8988T (cell line): ENCODE data around the gene SSU72.
"Not testable (repeated sequence)": the region's sequence is repeated elsewhere in the genome, so short reads cannot be mapped to it uniquely, and the experiment has no call there.

Experiments used
- DNase-seq: peaks from one replicate; pipeline ENCODE4 v3.0.0; 2011

Gene SSU72

DNA sequence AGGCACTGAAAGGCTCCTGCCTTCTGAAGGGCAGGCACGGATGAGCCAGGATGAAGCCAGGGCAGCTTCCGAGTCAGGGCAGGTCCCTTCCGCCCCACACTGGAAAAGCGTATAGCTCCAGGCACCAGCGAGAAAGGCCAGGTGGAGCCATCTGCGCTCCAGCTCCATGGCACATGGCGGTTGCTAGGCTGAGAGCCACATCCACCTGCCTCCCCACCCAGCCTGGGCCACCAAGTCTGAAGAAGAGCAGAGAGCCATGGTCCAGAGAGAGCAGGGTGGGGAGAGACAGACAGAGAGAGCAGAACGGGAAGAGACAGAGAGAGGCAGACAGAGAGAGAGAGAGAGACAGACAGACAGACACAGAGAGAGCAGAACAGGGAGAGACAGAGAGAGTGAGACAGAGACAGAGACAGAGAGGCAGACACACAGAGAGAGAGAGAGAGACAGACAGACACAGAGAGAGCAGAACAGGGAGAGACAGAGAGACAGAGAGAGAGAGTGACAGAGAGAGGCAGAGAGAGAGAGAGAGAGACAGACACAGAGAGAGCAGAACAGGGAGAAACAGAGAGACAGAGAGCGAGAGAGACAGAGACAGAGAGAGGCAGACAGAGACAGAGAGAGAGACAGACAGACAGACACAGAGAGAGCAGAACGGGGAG lies 20.1 kb upstream of the SSU72 start:
- DNase-seq: no peak

DNA sequence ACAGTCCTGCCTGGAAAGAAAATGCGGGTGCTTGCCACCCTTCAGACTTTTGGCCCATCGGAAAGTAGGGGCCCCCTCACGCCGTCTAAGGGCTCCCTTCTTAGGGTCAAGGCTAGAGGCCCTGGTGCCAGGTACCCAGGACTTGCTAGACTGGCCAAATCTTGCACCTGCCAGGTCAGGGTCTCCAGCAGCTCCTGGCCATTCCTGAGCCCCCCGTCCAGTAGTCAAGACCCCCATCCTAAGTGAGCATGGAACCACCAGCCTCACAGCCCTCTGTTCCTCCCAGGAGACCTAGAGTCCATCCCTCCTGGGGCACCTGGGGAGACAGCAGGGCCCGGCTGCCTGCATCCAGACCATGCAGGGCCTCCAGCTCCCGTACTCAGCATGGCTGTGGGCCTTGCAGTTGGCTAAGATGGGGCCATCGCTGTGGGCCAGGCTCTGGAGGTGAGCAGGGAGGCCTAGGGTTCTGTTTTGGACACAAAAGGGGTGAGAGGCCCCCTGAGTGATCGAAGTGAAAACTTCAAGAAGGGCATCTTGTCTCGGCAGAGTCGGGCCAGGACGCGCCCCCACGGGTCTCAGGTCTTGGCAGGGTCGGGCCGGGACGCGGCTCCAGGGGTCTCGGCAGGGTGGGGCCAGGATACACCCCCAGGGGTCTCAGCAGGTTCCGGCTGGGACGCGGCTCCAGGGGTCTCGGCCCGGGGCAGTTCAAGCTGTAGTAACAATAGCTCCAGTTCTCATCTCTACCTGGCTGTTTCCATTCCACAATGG lies 19.4 kb upstream of the SSU72 start:
- DNase-seq: no peak

DNA sequence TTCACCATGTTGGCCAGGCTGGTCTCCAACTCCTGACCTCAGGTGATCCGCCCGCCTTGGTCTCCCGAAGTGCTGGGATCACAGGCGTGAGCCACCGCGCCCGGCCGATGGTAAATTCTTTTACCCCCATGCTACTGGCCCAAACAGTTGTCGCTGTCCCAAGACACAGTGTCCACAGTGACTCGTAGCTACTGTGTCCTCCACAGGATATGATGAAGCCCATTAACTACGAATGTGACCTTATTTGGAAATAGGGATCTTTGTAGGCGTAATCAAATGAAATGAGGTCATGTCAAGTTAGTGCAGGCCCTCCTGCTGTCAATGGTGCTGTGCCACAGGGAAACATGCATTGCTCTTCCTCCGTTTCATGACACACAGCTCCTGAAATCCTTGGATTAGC lies 16.8 kb upstream of the SSU72 start:
- no peak for DNase-seq

DNA sequence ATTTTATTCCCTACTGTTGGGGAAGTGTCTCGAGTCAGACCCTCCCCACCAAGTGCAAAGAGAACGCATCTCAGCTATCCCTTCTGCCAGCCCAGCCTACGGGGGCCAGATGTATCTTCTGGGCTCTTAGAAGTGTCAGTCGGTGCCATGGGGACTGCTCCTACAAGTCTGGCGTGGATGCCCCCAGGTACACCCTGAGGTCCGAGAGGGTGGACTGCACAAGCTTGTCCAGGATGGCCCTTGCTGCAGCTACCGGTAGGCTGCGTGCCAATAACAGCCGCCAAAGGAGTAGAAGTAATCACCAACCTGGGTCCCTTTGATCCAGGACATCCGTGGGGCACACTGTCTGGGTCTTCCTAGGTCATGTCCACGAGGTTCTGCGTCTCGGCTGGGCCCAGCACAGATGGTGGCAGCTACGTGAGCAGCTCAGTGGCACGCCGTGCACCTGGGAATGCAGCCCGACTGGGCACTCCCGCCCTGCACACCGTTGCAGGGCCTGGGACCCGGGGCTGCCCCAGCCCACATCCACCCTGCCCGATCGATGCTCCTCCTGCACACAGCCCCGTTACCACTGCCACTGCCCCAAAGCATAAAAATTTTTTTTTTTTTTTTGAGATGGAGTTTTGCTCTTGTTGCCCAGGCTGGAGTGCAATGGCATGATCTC lies 8.8 kb upstream of the SSU72 start:
- no peak for DNase-seq

DNA sequence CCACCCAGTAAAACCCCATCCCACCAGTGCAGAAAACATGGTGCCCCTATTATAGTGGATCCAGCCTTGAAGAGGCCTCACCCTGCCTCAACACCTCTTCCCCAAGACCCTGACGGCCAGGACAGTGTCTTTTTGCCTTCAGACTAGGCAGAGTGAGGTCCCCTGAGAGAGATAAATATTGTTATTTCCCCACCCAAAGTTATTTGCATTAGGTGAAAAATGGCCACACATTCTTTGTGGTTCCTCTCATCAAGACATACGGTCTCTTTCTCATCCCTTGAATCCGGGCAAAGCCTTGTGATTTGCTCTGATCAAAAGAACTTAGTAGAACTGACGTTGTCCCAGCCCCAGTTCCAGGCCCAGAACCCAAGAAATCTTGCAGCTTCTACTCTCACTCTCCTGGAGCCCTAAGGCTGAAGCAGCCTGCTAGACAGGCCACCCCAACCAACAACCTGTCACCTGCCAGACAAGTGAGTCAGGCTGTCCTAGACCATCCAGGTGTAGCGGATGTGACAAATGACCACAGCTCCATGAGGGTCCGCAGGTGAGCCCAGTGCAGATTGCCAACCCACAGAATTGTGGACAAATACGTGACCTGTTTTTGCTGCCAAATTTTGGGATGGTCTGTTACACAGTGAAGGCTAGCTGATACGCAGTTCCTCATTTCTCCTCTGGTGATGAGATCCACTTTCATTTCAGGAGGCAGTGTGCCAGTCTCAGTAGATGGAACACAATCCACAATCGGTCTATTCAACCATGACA lies 8.1 kb upstream of the SSU72 start:
- no peak for DNase-seq

DNA sequence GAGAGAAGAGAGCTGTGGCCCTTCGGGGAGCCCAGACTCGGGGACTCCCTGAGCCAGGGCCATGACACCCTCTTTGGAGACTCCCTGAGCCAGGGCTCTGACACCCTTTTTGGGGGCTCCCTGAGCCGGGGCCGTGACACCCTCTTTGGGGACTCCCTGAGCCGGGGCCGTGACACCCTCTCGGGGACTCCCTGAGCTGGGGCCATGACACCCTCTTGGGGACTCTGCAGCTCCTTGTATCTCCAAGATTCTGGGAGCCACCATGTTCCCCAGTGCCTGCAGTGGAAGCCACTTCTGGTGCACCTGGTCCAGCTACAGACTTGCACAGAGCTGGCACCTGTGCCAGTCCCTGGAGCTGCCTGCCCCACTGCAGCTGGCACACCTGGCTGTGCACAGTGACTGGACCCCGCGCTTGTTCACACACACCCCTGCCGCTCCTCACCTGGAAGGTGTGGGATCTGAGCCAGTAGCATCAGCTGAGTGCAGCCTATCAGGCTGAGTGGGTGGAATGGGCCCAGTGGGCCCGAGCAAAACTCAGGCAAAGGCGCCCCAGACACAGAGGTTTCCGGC lies 3.8 kb upstream of the SSU72 start:
- no peak for DNase-seq

DNA sequence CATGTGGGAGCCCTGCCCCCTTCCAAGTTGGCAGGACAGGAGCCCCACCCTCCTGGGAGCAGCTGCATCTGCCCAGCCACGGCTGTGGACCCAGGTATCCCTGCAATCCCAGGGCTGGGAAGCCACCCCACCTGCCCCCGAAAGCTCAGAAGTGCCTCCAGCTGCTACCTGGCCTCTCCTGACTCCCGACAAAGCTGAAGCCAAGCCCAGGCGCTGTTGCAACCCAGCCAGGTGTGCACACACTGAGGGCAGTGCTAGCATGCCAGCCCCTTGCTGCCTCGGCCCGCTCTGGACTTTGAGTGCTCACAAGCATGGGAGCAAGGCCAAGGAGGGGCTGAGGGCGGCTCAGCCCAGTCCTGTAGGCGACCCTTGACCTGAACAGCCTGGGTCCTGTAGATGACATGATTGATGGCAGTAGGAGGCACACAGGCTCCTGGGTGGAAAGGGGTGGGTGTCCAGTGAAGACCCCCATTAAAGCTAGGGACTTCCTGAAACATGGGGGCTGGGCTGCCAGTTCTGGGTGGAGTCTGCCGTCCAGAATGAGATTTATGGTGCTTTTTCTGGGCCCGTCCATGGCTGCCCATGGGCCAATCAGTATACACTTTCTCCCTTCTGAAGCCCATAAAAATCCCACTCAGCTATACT lies 2.8 kb upstream of the SSU72 start:
- no peak for DNase-seq

DNA sequence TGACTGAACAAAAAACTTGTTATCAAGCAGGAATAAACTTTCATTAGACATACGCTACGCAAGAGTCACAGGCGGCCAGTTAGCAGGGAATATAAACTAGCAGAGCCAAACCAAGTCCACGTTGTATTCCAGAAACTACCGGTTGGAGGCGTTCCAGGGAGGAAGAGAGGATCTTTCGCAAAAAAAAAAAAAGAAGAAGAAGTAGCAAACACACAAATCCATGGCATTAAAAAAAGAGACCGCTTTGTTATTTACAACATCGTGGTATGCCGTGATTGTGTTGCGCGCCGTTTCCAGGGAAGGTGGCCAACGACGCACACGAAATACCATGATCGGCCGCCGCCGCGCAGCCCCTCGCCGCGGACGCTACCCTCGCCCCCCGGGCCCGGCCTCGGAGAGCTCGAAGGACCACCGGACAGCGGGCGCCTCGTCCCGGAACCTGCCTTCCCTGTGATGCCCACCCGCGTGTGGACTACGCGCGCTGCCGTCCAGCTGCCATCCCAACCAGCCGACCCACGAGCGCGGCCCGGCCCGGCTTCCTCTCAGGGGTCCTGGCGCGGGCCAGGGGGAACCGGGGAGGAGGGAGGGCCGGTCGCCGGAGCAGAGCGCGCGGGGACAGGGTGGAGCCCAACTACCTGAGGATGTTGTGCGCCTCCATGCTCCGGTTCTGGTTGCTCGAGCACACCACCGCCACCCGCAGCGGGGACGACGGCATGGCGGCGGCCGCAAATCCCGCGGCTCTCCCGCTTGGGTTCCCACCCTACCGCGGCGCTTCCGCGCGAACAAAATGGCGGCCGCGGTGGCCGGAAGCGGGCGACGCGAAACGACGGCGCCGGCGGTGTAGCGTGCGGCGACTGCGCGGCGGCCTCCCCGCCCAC lies 581 bp downstream of the SSU72 start:
- peak; percentile 72 for DNase-seq

DNA sequence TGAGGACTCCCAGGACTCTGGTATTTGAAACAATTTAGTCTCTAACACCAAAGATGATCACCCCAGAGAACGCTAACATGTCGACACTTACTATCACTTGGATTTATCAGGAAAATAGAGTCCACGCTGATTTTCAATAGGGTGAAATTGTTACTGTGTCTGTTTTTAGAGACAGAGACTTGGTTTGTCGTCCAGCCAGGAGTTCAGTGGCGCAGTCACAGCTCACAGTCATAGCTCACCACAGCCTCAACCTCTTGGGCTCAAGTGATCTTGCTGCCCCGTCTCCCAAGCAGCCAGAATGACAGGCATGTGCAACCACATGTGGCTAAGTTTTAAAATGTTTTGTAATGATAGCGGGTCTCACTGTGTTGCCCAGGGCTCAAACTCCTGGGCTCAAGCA lies 5.3 kb downstream of the SSU72 start:
- no peak for DNase-seq

DNA sequence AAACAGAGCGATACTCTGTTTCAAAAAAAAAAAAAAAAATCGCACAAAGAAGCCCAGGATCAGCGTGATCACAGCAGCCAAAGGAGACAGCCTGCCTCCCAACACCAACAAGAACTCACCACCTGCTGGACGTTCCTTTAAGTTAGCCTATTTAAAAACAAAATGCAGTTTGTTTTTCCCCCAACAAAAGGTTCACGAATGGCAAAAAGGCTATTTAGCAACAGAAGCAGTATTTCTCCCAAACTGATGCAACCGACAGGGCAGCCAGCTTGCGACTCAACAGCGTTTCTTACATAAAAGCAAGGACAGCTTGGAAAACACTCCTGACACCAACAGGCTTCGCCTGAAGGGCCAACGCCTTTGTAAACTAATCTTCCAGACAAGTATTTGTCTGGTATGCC lies 6.8 kb downstream of the SSU72 start:
- DNase-seq: no peak

DNA sequence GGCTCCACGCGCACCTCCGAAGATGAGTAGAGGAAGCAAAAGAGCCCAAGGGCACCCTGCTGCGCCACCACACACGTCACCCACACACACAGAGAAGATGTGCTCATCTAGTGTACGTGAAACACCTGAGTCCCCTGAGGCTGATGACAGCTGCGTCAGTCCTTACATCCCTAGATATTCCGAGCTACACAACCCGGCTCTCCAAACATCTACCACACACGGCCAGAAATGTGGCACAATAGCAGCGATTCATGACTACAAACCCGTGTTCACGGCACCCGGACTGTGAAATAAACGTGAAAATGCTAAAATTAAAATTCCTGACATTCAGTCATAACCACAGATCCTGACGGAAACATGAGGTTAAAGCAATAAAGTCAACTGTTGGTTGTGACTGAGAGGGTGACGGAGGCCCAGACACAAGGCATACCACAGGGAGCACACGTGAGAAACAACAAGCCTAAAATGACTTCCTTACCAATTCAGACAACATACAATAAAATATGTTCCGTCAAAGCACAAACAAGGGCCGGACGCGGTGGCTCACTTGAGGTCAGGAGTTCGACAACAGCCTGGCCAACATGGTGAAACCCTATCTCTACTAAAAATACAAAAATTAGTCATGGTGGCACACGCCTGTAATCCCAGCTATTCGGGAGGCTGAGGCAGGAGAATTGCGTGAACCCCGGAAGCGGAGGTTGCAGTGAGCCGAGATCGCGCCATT lies 7.3 kb downstream of the SSU72 start:
- DNase-seq: no peak

DNA sequence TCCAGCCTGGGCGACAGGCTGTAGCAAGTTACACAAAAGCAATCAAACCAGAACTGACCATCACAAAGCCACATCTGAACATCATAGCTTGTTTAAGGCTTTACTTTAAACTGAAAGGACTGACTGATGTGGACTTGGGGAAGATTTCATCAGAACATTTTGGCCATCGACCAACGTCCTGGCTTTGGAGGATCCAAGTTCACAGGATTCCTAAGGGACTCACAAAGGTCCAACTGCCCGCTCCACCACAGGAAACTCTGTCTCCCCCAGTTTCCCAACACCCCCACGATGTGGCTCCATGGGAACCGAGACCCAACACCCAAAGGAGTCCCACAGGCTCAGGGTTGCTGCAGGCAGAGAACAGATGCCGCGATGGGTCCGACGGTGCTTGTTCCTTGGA lies 9.3 kb downstream of the SSU72 start:
- no peak for DNase-seq

DNA sequence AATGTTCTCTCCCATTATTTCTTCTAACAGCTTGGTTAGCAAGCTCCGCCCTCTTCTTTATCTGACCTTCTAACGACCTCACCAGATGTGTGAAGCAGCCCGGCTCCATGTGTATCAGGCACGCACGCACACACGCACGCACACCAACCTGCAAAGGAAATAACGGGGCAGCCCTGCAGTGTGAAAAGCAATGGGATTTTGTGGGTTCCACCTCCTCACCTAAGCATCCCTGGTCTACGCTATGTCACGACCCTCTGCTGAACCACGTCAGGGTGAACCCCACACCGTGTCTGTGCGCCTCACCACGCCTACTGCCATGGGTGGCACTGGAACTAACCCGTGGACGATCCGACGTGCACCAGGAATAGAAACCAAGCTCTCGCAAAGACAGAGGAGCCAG lies 10.4 kb downstream of the SSU72 start:
- no peak for DNase-seq

DNA sequence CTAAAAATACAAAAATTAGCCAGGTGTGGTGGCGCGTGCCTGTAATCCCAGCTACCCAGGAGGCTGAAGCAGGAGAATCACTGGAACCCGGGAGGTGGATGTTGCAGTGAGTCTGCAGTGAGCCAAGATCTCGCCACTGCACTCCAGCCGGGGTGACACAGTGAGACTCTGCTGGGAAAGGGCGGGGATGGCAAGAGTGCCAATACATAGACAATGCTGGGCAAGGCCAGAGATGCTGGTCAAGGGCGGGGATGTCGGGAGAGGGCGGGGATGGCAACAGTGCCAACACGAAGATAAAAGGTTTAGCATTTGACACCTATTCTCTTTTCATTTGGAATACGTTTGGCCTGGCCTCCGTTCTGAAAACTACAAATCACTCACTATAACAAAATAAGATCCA lies 11.0 kb downstream of the SSU72 start:
- DNase-seq: no peak

DNA sequence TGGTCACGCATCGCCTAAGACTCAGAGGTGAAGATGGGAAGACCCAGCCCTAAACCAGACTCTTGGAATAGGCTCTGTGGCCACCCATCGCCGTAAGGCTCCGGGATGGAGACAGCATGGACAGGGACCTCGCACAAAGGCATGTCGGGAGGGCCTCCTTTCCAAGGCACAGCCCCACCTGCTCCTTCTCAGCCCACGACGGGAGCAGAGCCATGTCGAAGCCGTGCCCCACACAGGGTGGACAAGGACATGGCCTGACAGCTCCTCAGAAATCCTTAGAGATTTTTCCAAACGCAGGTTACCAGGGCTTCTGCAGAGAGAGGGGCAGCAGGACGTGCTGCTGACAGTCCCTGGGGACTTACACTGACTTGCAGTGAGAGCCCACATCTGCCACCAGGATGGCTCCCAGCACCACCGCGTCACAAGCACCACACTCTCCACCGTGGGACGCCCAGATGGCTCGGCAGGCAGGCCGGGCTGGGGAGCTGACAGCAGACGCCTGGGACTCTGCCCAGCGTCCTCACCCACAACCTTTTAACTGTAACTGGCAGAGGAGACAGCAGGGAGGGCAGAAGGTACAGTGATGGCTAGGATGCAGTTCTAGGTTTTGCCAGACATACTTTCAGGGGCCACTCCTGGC lies 12.0 kb downstream of the SSU72 start:
- no peak for DNase-seq

DNA sequence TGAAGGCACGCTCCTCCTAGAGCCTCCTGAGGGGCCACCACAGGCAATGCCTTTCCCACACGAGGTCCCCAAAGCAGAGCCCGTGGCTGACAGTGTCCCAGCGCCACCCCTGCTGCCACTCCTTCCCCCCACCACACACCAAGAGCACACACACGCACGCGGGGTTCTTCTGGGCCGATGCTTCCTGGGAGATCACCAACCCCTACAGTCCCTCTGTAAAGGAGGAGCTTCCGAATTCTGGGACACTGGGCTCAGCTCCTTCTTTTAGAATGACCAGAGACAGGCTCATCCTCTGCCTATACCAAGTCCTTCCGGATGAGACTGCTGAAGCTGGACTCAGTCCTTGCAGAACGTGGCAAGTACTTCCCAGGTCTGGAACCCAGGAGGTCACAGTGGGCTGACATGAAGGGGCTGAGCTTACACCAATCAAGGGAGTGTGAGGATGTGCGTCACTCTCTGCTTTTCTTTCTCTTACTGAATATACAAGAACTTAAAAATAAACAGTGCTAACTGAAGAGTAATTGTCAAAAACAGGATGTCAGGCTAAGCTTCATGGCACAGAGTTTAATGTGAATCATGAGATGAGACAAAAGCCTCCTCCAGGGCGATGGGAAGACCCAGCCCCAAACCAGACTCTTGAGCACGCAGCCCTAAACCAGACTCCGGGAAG lies 12.7 kb downstream of the SSU72 start:
- no peak for DNase-seq

DNA sequence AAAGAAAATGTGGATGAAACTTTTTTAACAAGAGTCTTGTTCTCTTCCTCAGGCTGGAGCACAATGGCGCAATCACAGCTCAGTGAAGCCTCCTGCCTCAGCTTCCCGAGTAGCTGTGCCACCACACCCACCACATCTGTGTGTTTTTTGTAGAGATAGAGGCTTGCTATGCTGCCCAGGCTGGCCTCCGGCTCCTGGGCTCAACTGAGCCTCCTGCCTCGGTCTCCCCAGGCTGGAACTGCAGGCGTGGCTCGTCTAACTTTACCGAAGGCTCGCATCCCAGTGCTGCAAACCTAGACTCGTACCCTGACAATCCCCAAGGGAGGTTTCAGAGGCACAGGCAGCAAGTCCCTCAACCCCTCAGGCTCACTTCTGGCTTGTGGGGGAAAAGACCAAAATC lies 14.5 kb downstream of the SSU72 start:
- DNase-seq: no peak

DNA sequence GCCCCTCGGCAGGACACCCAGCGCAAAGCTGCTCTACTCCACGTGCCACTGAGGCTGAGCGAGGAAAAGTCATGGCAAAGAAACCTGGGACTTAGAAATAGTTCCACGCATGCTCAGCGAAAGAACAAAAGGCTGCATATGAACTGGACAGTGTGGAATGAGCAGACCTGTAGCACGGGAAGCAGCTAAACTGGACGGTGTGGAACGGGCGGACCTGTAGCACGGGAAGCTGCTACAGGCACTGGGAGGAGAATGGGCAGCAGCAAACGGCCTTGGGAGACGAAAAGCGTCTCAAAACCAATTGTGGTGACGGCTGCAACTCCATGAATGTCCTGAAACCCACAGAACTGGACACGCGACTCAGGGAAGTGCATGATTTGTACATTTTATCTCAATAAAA lies 15.6 kb downstream of the SSU72 start:
- no peak for DNase-seq

DNA sequence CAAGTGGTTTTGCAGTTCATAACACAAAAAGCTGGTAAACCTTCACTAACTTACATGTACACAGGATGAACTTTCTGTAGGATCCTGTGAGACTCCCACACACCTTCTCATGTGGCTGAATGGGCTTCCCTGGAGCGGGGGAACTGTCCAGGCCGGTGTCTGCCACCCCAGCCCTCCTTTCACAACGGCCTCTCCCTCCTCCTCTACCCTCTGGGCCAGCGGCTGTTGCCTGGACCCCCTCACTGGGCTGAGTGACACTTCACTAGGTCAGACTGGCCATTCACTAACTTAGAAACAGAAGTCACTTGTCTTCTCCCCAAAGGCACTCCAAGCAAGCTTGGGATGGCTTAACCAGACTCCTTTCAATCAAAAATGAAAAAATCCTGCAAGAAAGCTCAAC lies 16.1 kb downstream of the SSU72 start:
- no peak for DNase-seq

DNA sequence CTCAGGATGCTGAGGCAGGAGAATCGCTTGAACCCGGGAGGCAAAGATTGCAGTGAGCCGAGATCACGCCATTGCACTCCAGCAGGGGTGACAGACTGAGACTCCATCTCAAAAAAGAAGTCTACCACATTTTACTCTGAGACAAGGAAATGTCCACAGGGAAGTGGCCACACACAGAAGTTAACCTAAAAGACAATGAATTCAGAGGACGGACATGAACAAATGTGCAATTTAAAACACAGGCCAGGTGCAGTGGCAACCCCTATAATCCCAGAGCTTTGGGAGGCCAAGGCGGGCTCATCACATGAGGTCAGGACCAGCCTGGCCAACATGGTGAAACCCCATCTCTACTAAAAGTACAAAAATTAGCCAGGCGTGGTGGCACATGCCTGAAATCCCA lies 17.0 kb downstream of the SSU72 start:
- not testable (repeated sequence) for DNase-seq
